K562 (cell line): ENCODE measurements around the gene ALG8. TPM values are rescaled to one million over a fixed set of nuclear protein-coding genes. Genes with fewer than 3 reads are reported as not detected.
A peak's percentile ranks its signal among the peaks of the same experiment; 100 is the strongest.

ENCODE experiments used
- ATAC-seq: fragments of 200-7000 bp; cut with Tn5 transposase; 3 replicates; pipeline ENCODE4 v1.9.1; 2020; ENCODE audit warnings: moderate library complexity
- BruUV-seq: library from RNA; stranded (reverse); fragments of 400-500 nt; replicated peaks from 2 replicates; lab custom pipeline; 2021; lab: Mats Ljungman, UMichigan
- CTCF ChIA-PET: fragments of 300-600 bp; formaldehyde crosslinking; extraction: SDS; loops from one replicate; lab custom pipeline; 2021; ENCODE audit warnings: low intra/inter-chr PET ratio; lab: Yijun Ruan, JAX
- POLR2A ChIA-PET: fragments of 300-600, 350-650 bp; sonication (Branson Sonifier 250); formaldehyde crosslinking; extraction: SDS; loops from one replicate; lab custom pipeline; 2021; ENCODE audit warnings: antibody characterized with exemption, inconsistent platforms; lab: Yijun Ruan, JAX
- DNase-seq, 4 experiments: peaks; one replicate each; pipeline versions ENCODE4 v3.0.0 to v3.0.0-alpha.2; 2011 to 2018; ENCODE audit warnings: low spot score in 3 of 4, mixed read lengths in 3 of 4; ENCODE audit errors: extremely low read depth in 1 of 4
- FAIRE-seq: peaks from 2 replicates; lab custom pipeline; 2011; peaks lifted over from hg19 to GRCh38; lab: Jason Lieb, UNC
- H2AFZ ChIP-seq: 2 replicates; pipeline ENCODE4 v1.6.0; 2011; ENCODE audit warnings: low read depth, low read length, control low read depth, inconsistent platforms
- H3K27ac ChIP-seq: fragments of 200-600 bp; 3 replicates; pipeline ENCODE4 v1.8.0; 2011; ENCODE audit warnings: low read depth, mild to moderate bottlenecking, control low read depth, inconsistent platforms, low read length, moderate library complexity, mixed read lengths; ENCODE audit errors: extremely low read depth
- H3K27me3 ChIP-seq, 2 experiments: fragments of 300-600 bp in 1 of 2; 2 replicates in 1 of 2; 3 replicates in 1 of 2; pipeline versions ENCODE4 v1.6.0 to v1.8.0; 2011; ENCODE audit warnings: inconsistent platforms in 2 of 2, low read length in 2 of 2, mild to moderate bottlenecking in 1 of 2, mixed read lengths in 1 of 2, moderate library complexity in 1 of 2; ENCODE audit not compliant: control insufficient read depth in 2 of 2, insufficient read depth in 2 of 2
- H3K36me3 ChIP-seq: fragments of 300-600 bp; 3 replicates; pipeline ENCODE4 v1.8.0; 2011; ENCODE audit warnings: mild to moderate bottlenecking, low read length, inconsistent platforms; ENCODE audit not compliant: control insufficient read depth, insufficient read depth
- H3K4me1 ChIP-seq, 2 experiments: fragments of 200-600 bp in 1 of 2; replicated peaks in 1 of 2; 2 replicates in 1 of 2; 3 replicates in 1 of 2; pipeline versions ENCODE4 v1.5.1 to v1.8.0; 2011; ENCODE audit warnings: inconsistent platforms in 2 of 2, low read length in 2 of 2, mild to moderate bottlenecking in 1 of 2, mixed read lengths in 1 of 2, moderate library complexity in 1 of 2; ENCODE audit not compliant: control insufficient read depth in 2 of 2, insufficient read depth in 2 of 2
- H3K4me2 ChIP-seq: 2 replicates; pipeline ENCODE4 v1.6.1; 2011; ENCODE audit warnings: low read length, control low read depth, inconsistent platforms, mixed read lengths; ENCODE audit not compliant: insufficient read depth
- H3K4me3 ChIP-seq: fragments of 200-600 bp; sonication (generic), shearing (Covaris generic); 2 replicates; pipeline ENCODE4 v1.5.1; 2016; ENCODE audit warnings: control low read depth, inconsistent platforms
- H3K79me2 ChIP-seq: fragments of 200-600 bp; 3 replicates; pipeline ENCODE4 v1.8.0; 2011; ENCODE audit warnings: low read length, inconsistent platforms; ENCODE audit not compliant: control insufficient read depth, insufficient read depth
- H3K9ac ChIP-seq, 2 experiments: 2 replicates each; pipeline versions ENCODE4 v1.6.0 to v1.6.1; 2011; ENCODE audit warnings: low read depth in 2 of 2, low read length in 2 of 2, control low read depth in 1 of 2, inconsistent platforms in 1 of 2, mild to moderate bottlenecking in 1 of 2, mixed read lengths in 1 of 2; ENCODE audit not compliant: insufficient read depth in 1 of 2
- H3K9me1 ChIP-seq: one replicate; pipeline ENCODE4 v1.6.0; 2011; ENCODE audit warnings: inconsistent platforms, mild to moderate bottlenecking, low read length, moderate library complexity; ENCODE audit not compliant: control insufficient read depth, insufficient read depth
- H3K9me3 ChIP-seq: replicated peaks from 2 replicates; pipeline ENCODE4 v1.5.1; 2011; ENCODE audit warnings: low read depth, low read length, inconsistent platforms; ENCODE audit not compliant: control insufficient read depth, insufficient read depth
- H4K20me1 ChIP-seq: replicated peaks from 2 replicates; pipeline ENCODE4 v1.6.1; 2011; ENCODE audit warnings: low read length, inconsistent platforms, mixed read lengths; ENCODE audit not compliant: control insufficient read depth, insufficient read depth
- NFYB ChIP-seq: IDR thresholded peaks from 2 replicates; pipeline ENCODE4 v1.6.1; 2011; ENCODE audit warnings: mild to moderate bottlenecking, moderate library complexity; ENCODE audit not compliant: insufficient read length; ENCODE audit errors: extremely low read depth
- PCBP2 ChIP-seq: fragments of 200-400 bp; formaldehyde crosslinking; IDR thresholded peaks from 2 replicates; pipeline ENCODE4 v1.6.1; 2018; ENCODE audit warnings: low read length, low read depth, mild to moderate bottlenecking, moderate library complexity; ENCODE audit not compliant: poor library complexity, severe bottlenecking
- ZNF212 ChIP-seq: fragments of 450-650 bp; formaldehyde crosslinking; IDR thresholded peaks from 2 replicates; pipeline ENCODE4 v1.4.0; 2020; ENCODE audit warnings: mild to moderate bottlenecking
- ZNF431 ChIP-seq: sonication (generic); formaldehyde crosslinking; IDR thresholded peaks from 2 replicates; pipeline ENCODE4 v1.8.0; 2022; ENCODE audit warnings: mild to moderate bottlenecking, missing genetic modification reagents
- WGBS: fragments of 100-300 bp; shearing (Covaris generic); methylation state at CpG from one replicate; pipeline ENCODE4 v1.1.6; 2016; ENCODE audit warnings: low coverage, mixed read lengths; ENCODE audit not compliant: insufficient coverage; ENCODE audit errors: missing lambda C conversion rate; 5-methylcytosine and 5-hydroxymethylcytosine counted together
- in situ Hi-C: fragments of 300-500 bp; cut with MboI; formaldehyde crosslinking; loops from 4 replicates; pipeline ENCODE4 v1.15.0; 2018; ENCODE audit warnings: inconsistent platforms, mixed read lengths
- intact Hi-C: fragments of 100-400 bp; cut with micrococcal nuclease; formaldehyde crosslinking; loops from 2 replicates; pipeline ENCODE4 v1.14.2; 2022
- polyA plus RNA-seq, 8 experiments: library from polyadenylated mRNA; depleted of rRNA in 4 of 8; stranded (reverse) in 5 of 8; unstranded in 3 of 8; fragments of >200 nt; fragmentation: Nextera tagmentation in 2 of 8; fragmentation: Illumina TruSeq in 1 of 8; extraction: Ambion mirVana in 2 of 8; extraction: Trizol in 1 of 8; gene quantifications; 2 replicates each; pipeline versions ENCODE4 v1.2.1 to v1.2.3, GENCODE V29; 2011 to 2014; ENCODE audit warnings: inconsistent platforms in 1 of 8, missing spikeins in 1 of 8
- total RNA-seq, 7 experiments: library from RNA; depleted of rRNA in 6 of 7; stranded (reverse); fragments of >200 nt in 6 of 7; fragmentation: Illumina TruSeq in 2 of 7; extraction: Trizol in 2 of 7; gene quantifications; 2 replicates each; pipeline versions ENCODE4 v1.2.1 to v1.2.3, GENCODE V29; 2011 to 2021; ENCODE audit warnings: low replicate concordance in 1 of 7
- TF ChIP-seq, protein P1 (sequence below): fragments of 250-450 bp; sonication (Bioruptor Pico); IDR thresholded peaks from 2 replicates; pipeline ENCODE4 v1.8.0; 2021; ENCODE audit warnings: moderate library complexity, mild to moderate bottlenecking, inconsistent platforms
- TF ChIP-seq, protein P2 (sequence below): fragments of 450-650 bp; formaldehyde crosslinking; IDR thresholded peaks from 2 replicates; pipeline ENCODE4 v1.4.0; 2020; ENCODE audit warnings: mild to moderate bottlenecking, mixed read lengths

Gene ALG8
- total and polyA plus RNA-seq, 9 of the 15 experiments (the other 6 are each of a cell fraction or from before 2014, with no cell fraction given), result 59.3 to 189 (median 106) TPM

DNA sequence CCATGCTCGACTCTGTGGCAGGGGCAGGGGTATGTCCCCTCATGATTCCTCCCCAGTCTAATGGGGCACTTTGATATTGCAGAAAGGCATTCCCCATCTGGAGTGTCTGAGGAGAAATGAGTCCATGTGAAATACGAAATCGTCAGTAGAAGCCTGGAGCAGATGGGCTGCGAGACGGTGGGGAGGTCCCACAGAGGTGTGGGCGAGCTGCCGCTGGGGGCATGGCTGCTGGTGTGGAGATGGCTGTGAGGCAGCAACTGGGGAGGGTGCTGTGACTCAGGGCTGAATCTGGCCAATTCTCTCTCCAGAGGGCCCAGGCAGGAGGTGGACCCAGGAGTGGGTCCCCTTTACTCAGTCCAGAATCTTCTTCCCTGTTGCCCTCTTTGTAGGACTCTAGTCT is 37.8 kb upstream of the ALG8 start:
- no peak for FAIRE-seq
- no TSS peak for BruUV-seq
- H3K27me3 ChIP-seq, result no peaks in the 10 kb centered on the region
- ATAC-seq, result peak; percentile 20; the same call in 2 of the 3 replicates
- no peak overlapping the region for H2AFZ ChIP-seq
- no peak overlapping the region for H3K27ac ChIP-seq
- no peak overlapping the region for H3K4me2 ChIP-seq
- no peaks in the 10 kb centered on the region for H3K9me3 ChIP-seq
- peaks cover 5 to 15% of the 10 kb centered on the region in 2 experiments; a peak in 4 of 5 replicates for H3K4me1 ChIP-seq
- WGBS, result 65% methylated on average over 7 of the region's 7 CpGs
- H3K9ac ChIP-seq, result peak overlapping the region in 1 of 2 experiments; percentile 78; a peak in 1 of 4 replicates
- CTCF ChIA-PET, result no interaction called here
- intact Hi-C loops, result no loop called here
- no peaks in the 10 kb centered on the region for H3K79me2 ChIP-seq
- no peak for DNase-seq
- no peaks in the 10 kb centered on the region for H3K9me1 ChIP-seq
- POLR2A ChIA-PET, result no interaction called here
- TF ChIP-seq, protein P1, sequence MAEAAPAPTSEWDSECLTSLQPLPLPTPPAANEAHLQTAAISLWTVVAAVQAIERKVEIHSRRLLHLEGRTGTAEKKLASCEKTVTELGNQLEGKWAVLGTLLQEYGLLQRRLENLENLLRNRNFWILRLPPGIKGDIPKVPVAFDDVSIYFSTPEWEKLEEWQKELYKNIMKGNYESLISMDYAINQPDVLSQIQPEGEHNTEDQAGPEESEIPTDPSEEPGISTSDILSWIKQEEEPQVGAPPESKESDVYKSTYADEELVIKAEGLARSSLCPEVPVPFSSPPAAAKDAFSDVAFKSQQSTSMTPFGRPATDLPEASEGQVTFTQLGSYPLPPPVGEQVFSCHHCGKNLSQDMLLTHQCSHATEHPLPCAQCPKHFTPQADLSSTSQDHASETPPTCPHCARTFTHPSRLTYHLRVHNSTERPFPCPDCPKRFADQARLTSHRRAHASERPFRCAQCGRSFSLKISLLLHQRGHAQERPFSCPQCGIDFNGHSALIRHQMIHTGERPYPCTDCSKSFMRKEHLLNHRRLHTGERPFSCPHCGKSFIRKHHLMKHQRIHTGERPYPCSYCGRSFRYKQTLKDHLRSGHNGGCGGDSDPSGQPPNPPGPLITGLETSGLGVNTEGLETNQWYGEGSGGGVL, result no peak
- TF ChIP-seq ZNF212 (CRISPR knock-in tag), result no peak
- TF ChIP-seq NFYB, result no peak
- TF ChIP-seq PCBP2, result no peak
- TF ChIP-seq ZNF431, result no peak
- TF ChIP-seq, protein P2, sequence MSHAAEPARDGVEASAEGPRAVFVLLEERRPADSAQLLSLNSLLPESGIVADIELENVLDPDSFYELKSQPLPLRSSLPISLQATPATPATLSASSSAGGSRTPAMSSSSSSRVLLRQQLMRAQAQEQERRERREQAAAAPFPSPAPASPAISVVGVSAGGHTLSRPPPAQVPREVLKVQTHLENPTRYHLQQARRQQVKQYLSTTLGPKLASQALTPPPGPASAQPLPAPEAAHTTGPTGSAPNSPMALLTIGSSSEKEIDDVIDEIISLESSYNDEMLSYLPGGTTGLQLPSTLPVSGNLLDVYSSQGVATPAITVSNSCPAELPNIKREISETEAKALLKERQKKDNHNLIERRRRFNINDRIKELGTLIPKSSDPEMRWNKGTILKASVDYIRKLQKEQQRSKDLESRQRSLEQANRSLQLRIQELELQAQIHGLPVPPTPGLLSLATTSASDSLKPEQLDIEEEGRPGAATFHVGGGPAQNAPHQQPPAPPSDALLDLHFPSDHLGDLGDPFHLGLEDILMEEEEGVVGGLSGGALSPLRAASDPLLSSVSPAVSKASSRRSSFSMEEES, result no peak
- TF ChIP-seq, all 486 proteins: peak for 0
- Histone ChIP-seq H3K36me3 (no peaks in the 10 kb centered on the region), H3K4me3 (no peak overlapping the region), H4K20me1 (no peaks in the 10 kb centered on the region)
- in situ Hi-C loops, result no loop called here
